Mesenteric fat pad (tissue), 1 donor: Measurements from ENCODE around the gene SH3BP5. TPM values are rescaled to one million over a fixed set of nuclear protein-coding genes. Genes with fewer than 3 reads are reported as not detected.

Experiments
- DNase-seq: peaks from one replicate; pipeline ENCODE4 v3.0.0-alpha.2; 2020; ENCODE audit warnings: low spot score
- total RNA-seq: library from RNA; stranded (reverse); fragmentation: NEBNext Ultra II Directional; extraction: Animal tissue kit (Norgen Biotek cat#: 25700); gene quantifications from one replicate; pipeline ENCODE4 v1.2.1, GENCODE V29; 2021
- donor health status: DM: yes; HTN: yes; CAD: no.

Gene SH3BP5
- total RNA-seq, 1 donor from 2014 or later, result 108 TPM

- no peak for DNase-seq
Measured at GRCh38 chr3:15256861-15257341, 75.5 kb downstream of the SH3BP5 start.

DNA sequence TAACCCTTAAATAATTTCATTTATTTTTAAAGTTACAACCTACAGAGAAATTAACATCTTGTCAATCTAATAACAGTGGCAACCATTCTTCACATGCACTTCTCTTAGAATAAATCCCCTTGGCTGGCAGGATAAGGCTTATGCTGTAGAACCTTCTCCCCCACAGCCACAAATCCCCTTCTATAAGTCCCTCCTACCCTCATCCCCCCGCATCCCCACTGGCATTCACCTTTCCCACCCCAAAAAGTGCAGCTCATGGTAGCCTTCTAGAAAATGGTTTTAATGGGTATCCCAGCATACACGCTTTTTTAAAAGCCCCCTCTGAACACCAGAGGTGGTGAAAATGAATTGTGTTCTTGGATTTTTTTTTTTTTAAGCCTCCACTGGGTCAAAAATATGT, 77.2 kb downstream of the SH3BP5 start:
- no peak for DNase-seq

GRCh38 chr3:15253023-15253697, 79.2 kb downstream of the SH3BP5 start:
- DNase-seq, result no peak

- no peak for DNase-seq
Measured at GRCh38 chr3:15246186-15246585, 86.2 kb downstream of the SH3BP5 start.

- no peak for DNase-seq
Measured at GRCh38 chr3:15243822-15244482, 88.4 kb downstream of the SH3BP5 start.

GRCh38 chr3:15241341-15241740, 91.0 kb downstream of the SH3BP5 start:
- DNase-seq, result no peak

GRCh38 chr3:15229262-15229661, 103.1 kb downstream of the SH3BP5 start:
- no peak for DNase-seq

DNA sequence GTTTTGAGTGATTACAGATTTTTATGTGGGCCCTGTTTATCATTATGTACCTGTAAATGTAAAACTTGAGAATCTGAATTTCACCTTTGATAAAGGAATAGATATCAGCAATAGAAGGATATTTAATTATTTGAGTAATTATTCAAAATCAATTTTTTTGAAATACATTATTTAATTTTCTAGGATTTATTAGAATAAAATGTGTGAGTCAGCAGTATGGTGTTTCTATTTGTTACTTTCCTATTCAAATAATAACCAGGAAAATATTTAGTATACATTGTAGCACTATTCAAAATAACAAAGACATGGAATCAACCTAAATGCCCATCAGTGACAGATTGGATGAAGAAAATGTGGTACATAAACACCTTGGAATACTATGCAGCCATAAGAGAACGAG, 104.2 kb downstream of the SH3BP5 start:
- no peak for DNase-seq

DNA sequence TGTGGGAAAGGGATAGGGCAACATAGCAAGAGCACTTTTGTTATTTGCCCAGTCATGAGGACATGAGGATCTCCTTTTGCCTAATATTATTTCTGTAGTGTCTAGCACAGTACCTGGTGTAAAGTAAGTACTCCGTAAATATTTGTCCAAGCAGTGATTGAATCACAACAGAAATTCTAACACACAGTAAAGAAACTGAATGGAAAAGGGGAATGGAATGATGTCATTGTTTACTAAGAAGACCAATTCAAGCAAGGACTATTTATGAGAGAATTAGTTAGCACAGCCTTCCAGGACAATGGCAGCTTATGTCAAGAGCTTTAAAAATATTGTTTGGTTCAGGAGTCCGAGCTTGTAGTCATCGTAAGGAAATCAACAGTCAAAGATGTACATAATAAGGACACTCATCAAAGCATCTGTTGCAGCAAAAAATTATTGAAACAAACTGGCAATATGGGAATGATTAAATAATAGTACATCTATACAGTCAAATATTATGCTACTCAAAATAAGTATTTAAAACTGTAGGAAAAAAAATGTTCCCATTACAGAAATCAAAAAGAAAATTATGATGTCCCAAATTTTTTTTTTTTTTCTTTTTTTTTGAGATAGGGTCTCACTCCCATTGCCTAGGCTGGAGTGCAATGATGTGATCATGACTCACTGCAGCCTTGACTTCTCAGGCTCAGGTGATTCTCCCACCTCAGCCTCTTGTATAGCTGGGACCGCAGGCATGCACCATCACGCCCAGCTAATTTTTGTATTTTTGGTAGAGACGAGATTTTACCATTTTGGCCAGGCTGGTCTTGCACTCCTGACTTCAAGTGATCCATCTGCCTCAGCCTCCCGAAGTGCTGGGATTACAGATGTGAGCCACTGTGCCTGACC, 108.5 kb downstream of the SH3BP5 start:
- no peak for DNase-seq

GRCh38 chr3:15221574-15222217, 110.7 kb downstream of the SH3BP5 start:
- DNase-seq, result no peak

DNA sequence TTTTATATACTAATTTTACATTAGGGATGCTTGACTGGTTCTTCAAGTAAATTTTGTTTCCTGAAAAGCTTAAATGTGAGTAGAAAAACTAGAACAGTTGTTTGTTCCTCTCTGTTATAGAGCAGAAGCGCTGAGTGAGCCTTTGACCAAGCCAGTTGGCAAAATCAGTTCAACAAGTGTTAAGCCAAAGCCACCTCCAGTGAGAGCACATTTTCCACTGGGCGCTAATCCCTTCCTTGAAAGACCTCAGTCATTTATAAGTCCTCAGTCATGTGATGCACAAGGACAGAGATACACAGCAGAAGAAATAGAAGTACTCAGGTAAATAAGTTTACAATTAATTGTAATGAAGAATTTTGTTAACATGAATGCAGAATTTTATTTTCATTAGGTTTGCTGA, 111.7 kb downstream of the SH3BP5 start:
- no peak for DNase-seq

GRCh38 chr3:15220056-15220455, 112.3 kb downstream of the SH3BP5 start:
- no peak for DNase-seq

DNA sequence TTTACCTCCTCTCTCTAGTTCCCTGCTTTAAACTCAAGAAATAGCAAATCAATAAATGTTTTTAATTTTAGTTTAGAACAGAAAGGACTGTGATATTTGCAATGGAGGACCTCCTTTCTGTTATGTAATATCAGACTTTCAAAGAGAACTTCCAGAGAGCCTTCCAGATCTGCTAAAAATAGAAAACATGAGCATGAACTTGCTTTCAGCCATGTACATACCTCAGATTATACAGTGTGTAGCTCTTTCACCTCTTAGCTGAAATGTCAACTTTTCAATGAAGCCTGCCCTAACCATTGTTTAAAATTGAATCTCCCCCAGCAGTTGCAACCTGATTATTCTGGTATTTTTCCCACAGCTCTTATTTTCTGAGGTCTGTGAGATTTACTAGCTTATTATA, 113.7 kb downstream of the SH3BP5 start:
- no peak for DNase-seq

GRCh38 chr3:15217841-15218267, 114.5 kb downstream of the SH3BP5 start:
- no peak for DNase-seq

DNA sequence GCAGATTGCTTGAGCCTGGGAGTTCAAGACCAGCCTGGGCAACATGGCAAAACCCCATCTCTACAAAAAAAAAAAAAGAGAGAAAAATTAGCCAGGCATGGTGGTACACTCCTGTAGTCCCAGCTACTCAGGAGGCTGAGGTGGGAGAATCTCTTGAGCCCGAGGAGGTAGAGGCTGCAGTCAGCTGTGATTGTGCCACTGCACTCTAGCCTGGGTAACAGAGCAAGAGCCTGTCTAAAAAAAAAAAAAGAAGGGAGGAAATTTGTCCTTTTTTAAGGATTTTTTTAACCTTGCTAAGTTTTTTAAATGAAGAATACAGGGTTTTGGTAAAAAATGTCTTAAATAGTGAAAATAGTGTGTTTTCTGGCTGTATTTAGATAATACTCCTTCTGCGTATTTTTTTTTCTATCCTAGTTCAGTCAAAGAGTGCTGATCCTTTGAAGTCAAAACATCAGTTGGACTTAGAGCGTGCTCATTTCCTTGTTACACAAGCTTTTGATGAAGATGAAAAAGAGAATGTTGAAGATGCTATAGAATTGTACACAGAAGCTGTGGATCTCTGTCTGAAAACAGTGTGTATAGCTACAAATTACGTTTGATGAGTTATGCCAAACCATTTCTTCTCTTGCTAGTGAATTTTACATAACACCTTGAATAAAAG, 115.2 kb downstream of the SH3BP5 start:
- DNase-seq, result no peak

DNA sequence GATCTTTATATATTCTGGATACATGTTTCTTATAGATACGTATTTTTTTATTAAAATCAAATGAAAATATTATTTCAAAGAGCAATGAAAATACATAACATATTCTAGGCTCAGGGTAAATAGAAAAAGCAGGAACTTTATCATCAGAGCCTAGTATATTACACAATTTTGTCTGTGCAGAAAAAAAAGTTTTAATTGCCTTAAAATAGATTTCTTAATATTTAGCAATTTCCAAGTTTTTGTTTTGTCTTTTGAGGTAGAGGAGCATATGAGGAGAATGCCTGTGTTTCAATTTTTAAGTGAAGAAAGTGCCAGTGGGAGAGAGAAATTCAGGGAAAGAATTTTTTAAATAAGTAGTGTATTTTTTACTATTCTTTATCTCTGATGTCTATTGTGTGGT, 115.9 kb downstream of the SH3BP5 start:
- no peak for DNase-seq

DNA sequence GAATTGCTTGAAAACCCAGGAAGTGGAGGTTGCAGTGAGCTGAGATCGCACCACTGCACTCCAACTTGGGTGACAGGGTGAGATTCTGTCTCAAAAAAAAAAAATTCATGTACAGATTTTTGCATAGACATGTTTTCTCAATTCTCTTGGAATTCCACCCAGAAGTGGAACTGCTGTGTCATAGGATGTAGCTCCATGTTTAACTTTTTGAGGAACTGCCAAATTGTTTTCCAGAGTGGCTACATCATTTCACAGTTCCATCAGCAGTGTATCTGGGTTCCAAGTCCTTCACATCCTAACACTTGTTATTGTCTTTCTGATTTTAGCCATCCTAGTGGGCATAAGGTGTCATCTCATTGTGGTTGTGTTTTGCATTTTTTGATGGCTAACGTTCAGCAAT, 116.4 kb downstream of the SH3BP5 start:
- no peak for DNase-seq

- no peak for DNase-seq
Measured at GRCh38 chr3:15214758-15215157, 117.6 kb downstream of the SH3BP5 start.

DNA sequence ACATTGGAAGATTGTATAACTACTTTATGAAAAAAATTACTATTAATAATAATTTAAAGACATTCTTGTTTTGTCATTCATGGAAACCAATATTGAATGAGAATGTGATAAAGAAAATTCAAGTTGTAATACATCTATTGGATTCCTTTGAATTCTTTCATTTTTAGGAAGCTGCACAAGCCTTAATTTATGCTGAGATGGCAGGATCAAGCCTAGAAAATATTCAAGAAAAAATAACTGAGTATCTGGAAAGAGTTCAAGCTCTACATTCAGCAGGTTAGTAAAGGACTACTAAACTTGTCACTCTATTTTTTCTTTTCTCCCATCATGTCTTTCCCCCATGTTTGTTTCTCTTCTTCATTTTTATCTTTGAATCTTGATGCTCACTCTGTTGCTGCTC, 120.4 kb downstream of the SH3BP5 start:
- DNase-seq, result no peak

GRCh38 chr3:15207836-15208504, 124.4 kb downstream of the SH3BP5 start:
- DNase-seq, result no peak
